HCT116 (cell line): ENCODE results near the gene GDI1. TPM values are rescaled to one million over a fixed set of nuclear protein-coding genes. Genes with fewer than 3 reads are reported as not detected.

Experiments used
- ATAC-seq: fragments of 200-7000 bp; cut with Tn5 transposase; 2 replicates; pipeline ENCODE4 v1.9.1; 2020; ENCODE audit warnings: mild to moderate bottlenecking, moderate library complexity
- BruUV-seq: library from RNA; stranded (reverse); fragments of 400-500 nt; replicated peaks from 2 replicates; lab custom pipeline; 2021; lab: Mats Ljungman, UMichigan
- CTCF ChIA-PET: fragments of 300-600 bp; sonication (Branson Sonifier 250); formaldehyde crosslinking; loops from one replicate; lab custom pipeline; 2021; ENCODE audit warnings: antibody characterized with exemption; lab: Charles Lee
- POLR2A ChIA-PET: fragments of 300-600, 350-600 bp; sonication (Branson Sonifier 250); formaldehyde crosslinking; loops from one replicate; lab custom pipeline; 2021; ENCODE audit warnings: antibody characterized with exemption; lab: Charles Lee
- RAD21 ChIA-PET, 2 experiments: fragments of 300-600 bp; sonication (Branson Sonifier 250); formaldehyde crosslinking; loops; one replicate each; lab custom pipeline; 2023; ENCODE audit warnings: low total read pairs in 2 of 2; ENCODE audit not compliant: uncharacterized antibody in 2 of 2, unreplicated experiment in 2 of 2, low non-redundant PET in 1 of 2; lab: Charles Lee
- DNase-seq: peaks from one replicate; pipeline ENCODE4 v3.0.0-alpha.2; 2010; ENCODE audit warnings: low read depth, low spot score
- H2AFZ ChIP-seq: fragments of 200-600 bp; shearing (Covaris generic), sonication (generic); 2 replicates; pipeline ENCODE4 v1.6.1; 2017; ENCODE audit warnings: low read depth, mixed run types, mixed read lengths, antibody characterized with exemption, low read length; ENCODE audit not compliant: poor library complexity, severe bottlenecking
- H3K27ac ChIP-seq: 2 replicates; pipeline ENCODE4 v1.5.1; 2012; ENCODE audit warnings: low read depth, low read length
- H3K27me3 ChIP-seq: fragments of 200-600 bp; sonication (generic); 2 replicates; pipeline ENCODE4 v1.6.1; 2016; ENCODE audit warnings: mixed run types, low read length, mixed read lengths; ENCODE audit not compliant: insufficient read depth
- H3K36me3 ChIP-seq, 2 experiments: fragments of 200-500 bp in 1 of 2; fragments of 200-600 bp in 1 of 2; sonication (Bioruptor generic) in 1 of 2; sonication (generic) in 1 of 2; 2 replicates each; pipeline versions ENCODE4 v1.5.1 to v1.6.1; 2014 to 2016; ENCODE audit warnings: low read length in 2 of 2, inconsistent platforms in 1 of 2, mixed read lengths in 1 of 2, mixed run types in 1 of 2; ENCODE audit not compliant: insufficient read depth in 2 of 2, control insufficient read depth in 1 of 2
- H3K4me1 ChIP-seq, 2 experiments: fragments of 200-600 bp in 1 of 2; sonication (generic) in 1 of 2; 2 replicates each; pipeline versions ENCODE4 v1.5.1 to v1.6.1; 2012 to 2017; ENCODE audit warnings: low read length in 2 of 2, inconsistent platforms in 1 of 2, mild to moderate bottlenecking in 1 of 2, mixed read lengths in 1 of 2, mixed run types in 1 of 2, moderate library complexity in 1 of 2; ENCODE audit not compliant: insufficient read depth in 2 of 2, control insufficient read depth in 1 of 2
- H3K4me2 ChIP-seq: fragments of 200-600 bp; sonication (generic); 2 replicates; pipeline ENCODE4 v1.6.1; 2017; ENCODE audit warnings: mixed run types, low read length, mixed read lengths
- H3K4me3 ChIP-seq, 2 experiments: fragments of 200-600 bp in 1 of 2; sonication (generic) in 1 of 2; replicated peaks in 1 of 2; 2 replicates each; pipeline ENCODE4 v1.5.1; 2011 to 2016; ENCODE audit warnings: low read length in 2 of 2, control low read depth in 1 of 2, low read depth in 1 of 2, mild to moderate bottlenecking in 1 of 2, mixed read lengths in 1 of 2, mixed run types in 1 of 2
- H3K79me2 ChIP-seq: fragments of 200-600 bp; sonication (generic); 2 replicates; pipeline ENCODE4 v1.6.1; 2017; ENCODE audit warnings: mild to moderate bottlenecking, mixed run types, low read length, moderate library complexity, mixed read lengths; ENCODE audit not compliant: insufficient read depth
- H3K9ac ChIP-seq: fragments of 200-600 bp; sonication (generic); 2 replicates; pipeline ENCODE4 v1.6.1; 2016; ENCODE audit warnings: low read length, mixed read lengths
- H3K9me2 ChIP-seq: fragments of 200-600 bp; sonication (generic), shearing (Covaris generic); 2 replicates; pipeline ENCODE4 v1.6.1; 2017; ENCODE audit warnings: mixed run types, mild to moderate bottlenecking, moderate library complexity; ENCODE audit not compliant: insufficient read depth
- H3K9me3 ChIP-seq, 2 experiments: fragments of 200-500 bp in 1 of 2; fragments of 200-600 bp in 1 of 2; sonication (Bioruptor generic) in 1 of 2; sonication (generic) in 1 of 2; 2 replicates each; pipeline ENCODE4 v1.6.1; 2014 to 2017; ENCODE audit warnings: low read length in 2 of 2, mixed read lengths in 2 of 2, inconsistent platforms in 1 of 2, low read depth in 1 of 2, mild to moderate bottlenecking in 1 of 2, mixed run types in 1 of 2, moderate library complexity in 1 of 2; ENCODE audit not compliant: control insufficient read depth in 1 of 2, insufficient read depth in 1 of 2
- H4K20me1 ChIP-seq: fragments of 200-600 bp; sonication (generic), shearing (Covaris generic); 2 replicates; pipeline ENCODE4 v1.6.1; 2017; ENCODE audit warnings: mixed run types, mild to moderate bottlenecking, moderate library complexity; ENCODE audit not compliant: insufficient read depth
- CBX3 ChIP-seq: IDR thresholded peaks from 2 replicates; pipeline ENCODE4 v1.6.1; 2012; ENCODE audit warnings: low read depth
- CEBPB ChIP-seq: IDR thresholded peaks from 2 replicates; pipeline ENCODE4 v1.6.1; 2012; ENCODE audit warnings: low read depth
- ELF1 ChIP-seq: IDR thresholded peaks from 2 replicates; pipeline ENCODE4 v1.6.1; 2012; ENCODE audit warnings: low read depth, borderline replicate concordance
- EZH2 ChIP-seq: fragments of 200-600 bp; sonication (generic); IDR thresholded peaks from 2 replicates; pipeline ENCODE4 v1.6.1; 2017; ENCODE audit warnings: antibody characterized with exemption, mixed run types
- FOSL1 ChIP-seq: IDR thresholded peaks from 2 replicates; pipeline ENCODE4 v1.6.1; 2012; ENCODE audit warnings: low read depth
- POLR2AphosphoS5 ChIP-seq: IDR thresholded peaks from 2 replicates; pipeline ENCODE4 v1.6.1; 2011; ENCODE audit warnings: mild to moderate bottlenecking, low read depth, low read length, moderate library complexity
- RAD21 ChIP-seq: IDR thresholded peaks from 2 replicates; pipeline ENCODE4 v1.6.1; 2012; ENCODE audit warnings: low read depth, mild to moderate bottlenecking
- SIN3A ChIP-seq: IDR thresholded peaks from 2 replicates; pipeline ENCODE4 v1.6.1; 2012; ENCODE audit warnings: low read depth
- SP1 ChIP-seq: IDR thresholded peaks from 2 replicates; pipeline ENCODE4 v1.6.1; 2012; ENCODE audit warnings: low read depth
- TCF7L2 ChIP-seq: IDR thresholded peaks from 2 replicates; pipeline ENCODE4 v1.7.0; 2011; ENCODE audit warnings: borderline replicate concordance, inconsistent platforms; ENCODE audit not compliant: insufficient read depth, insufficient read length; ENCODE audit errors: extremely low read depth
- intact Hi-C: fragments of 100-400 bp; cut with micrococcal nuclease; formaldehyde crosslinking; loops from 2 replicates; pipeline ENCODE4 v1.10.0; 2022
- total RNA-seq: library from RNA; stranded (reverse); gene quantifications from one replicate; pipeline ENCODE4 v1.2.1, GENCODE V29; 2021; ENCODE audit not compliant: unreplicated experiment
- TF ChIP-seq, protein P1 (sequence below): IDR thresholded peaks from 2 replicates; pipeline ENCODE4 v1.6.1; 2011; ENCODE audit warnings: mild to moderate bottlenecking, low read length, moderate library complexity; ENCODE audit not compliant: insufficient replicate concordance; ENCODE audit errors: extremely low read depth
- TF ChIP-seq, protein P2 (sequence below), 3 experiments: fragments of 200-600 bp in 1 of 3; sonication (generic) in 1 of 3; IDR thresholded peaks in 2 of 3; conservative IDR thresholded peaks in 1 of 3; 2 replicates each; pipeline ENCODE4 v1.5.1; 2012 to 2017; ENCODE audit warnings: low read depth in 2 of 3, low read length in 2 of 3, antibody characterized with exemption in 1 of 3, borderline replicate concordance in 1 of 3, control low read depth in 1 of 3, mild to moderate bottlenecking in 1 of 3, mixed read lengths in 1 of 3, mixed run types in 1 of 3, moderate library complexity in 1 of 3; ENCODE audit not compliant: insufficient read depth in 1 of 3
- TF ChIP-seq, protein P3 (sequence below): IDR thresholded peaks from 2 replicates; pipeline ENCODE4 v1.6.1; 2012

GDI1 gene
- total RNA-seq, 1 experiment from 2014 or later, result 122 TPM

DNA sequence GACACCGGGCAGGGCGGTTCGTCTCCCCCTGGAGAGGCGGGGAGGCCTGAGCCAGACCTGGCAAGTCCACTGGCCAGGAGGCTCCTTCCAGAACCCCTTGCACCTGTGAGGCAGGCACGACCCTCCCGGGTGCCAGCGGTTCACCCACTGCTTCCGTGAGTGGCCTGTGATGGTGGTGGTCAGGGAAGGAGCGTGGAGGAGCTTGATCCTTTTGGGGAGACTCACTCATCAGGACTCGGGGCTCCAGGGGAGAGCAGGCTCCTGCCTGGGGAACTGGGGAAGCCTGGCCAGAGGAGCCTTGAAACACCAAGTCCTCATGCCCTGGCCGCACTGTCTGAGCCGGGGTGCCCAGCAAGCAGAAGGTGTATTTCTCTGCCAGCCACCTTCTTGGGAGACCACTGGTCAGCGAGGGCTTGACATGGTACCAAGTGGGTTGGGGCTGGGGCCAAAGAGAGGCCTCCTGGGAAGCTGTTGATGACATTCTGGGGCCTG is 7.8 kb downstream of the GDI1 start:
- H3K9me3 ChIP-seq, result no peaks in the 10 kb centered on the region
- no peaks in the 10 kb centered on the region; a peak in 1 of 4 replicates for H3K36me3 ChIP-seq
- BruUV-seq, result no TSS peak
- H3K4me2 ChIP-seq, result peak overlapping the region; percentile 81
- H3K9me2 ChIP-seq, result no peaks in the 10 kb centered on the region
- CTCF ChIA-PET, result no interaction called here
- H3K27ac ChIP-seq, result peak overlapping the region; percentile 70
- peaks cover 6 to 16% of the 10 kb centered on the region in 2 experiments; a peak in 3 of 4 replicates for H3K4me1 ChIP-seq
- H3K4me3 ChIP-seq, result peak overlapping the region; percentile 59 to 68
- no peaks in the 10 kb centered on the region for H3K27me3 ChIP-seq
- peak; percentile 17 for ATAC-seq
- RAD21 ChIA-PET, result no interaction called here
- peak overlapping the region; percentile 79 for H3K9ac ChIP-seq
- TF ChIP-seq EZH2 (no peak), SIN3A (no peak), POLR2AphosphoS5 (no peak), SP1 (no peak), ELF1 (no peak), RAD21 (no peak), FOSL1 (no peak), CBX3 (no peak), CEBPB (no peak), TCF7L2 (no peak)
- TF ChIP-seq, protein P1, sequence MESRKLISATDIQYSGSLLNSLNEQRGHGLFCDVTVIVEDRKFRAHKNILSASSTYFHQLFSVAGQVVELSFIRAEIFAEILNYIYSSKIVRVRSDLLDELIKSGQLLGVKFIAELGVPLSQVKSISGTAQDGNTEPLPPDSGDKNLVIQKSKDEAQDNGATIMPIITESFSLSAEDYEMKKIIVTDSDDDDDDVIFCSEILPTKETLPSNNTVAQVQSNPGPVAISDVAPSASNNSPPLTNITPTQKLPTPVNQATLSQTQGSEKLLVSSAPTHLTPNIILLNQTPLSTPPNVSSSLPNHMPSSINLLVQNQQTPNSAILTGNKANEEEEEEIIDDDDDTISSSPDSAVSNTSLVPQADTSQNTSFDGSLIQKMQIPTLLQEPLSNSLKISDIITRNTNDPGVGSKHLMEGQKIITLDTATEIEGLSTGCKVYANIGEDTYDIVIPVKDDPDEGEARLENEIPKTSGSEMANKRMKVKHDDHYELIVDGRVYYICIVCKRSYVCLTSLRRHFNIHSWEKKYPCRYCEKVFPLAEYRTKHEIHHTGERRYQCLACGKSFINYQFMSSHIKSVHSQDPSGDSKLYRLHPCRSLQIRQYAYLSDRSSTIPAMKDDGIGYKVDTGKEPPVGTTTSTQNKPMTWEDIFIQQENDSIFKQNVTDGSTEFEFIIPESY, result no peak
- TF ChIP-seq, protein P2, sequence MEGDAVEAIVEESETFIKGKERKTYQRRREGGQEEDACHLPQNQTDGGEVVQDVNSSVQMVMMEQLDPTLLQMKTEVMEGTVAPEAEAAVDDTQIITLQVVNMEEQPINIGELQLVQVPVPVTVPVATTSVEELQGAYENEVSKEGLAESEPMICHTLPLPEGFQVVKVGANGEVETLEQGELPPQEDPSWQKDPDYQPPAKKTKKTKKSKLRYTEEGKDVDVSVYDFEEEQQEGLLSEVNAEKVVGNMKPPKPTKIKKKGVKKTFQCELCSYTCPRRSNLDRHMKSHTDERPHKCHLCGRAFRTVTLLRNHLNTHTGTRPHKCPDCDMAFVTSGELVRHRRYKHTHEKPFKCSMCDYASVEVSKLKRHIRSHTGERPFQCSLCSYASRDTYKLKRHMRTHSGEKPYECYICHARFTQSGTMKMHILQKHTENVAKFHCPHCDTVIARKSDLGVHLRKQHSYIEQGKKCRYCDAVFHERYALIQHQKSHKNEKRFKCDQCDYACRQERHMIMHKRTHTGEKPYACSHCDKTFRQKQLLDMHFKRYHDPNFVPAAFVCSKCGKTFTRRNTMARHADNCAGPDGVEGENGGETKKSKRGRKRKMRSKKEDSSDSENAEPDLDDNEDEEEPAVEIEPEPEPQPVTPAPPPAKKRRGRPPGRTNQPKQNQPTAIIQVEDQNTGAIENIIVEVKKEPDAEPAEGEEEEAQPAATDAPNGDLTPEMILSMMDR (IDR thresholded peaks at IDR 0.05 in 2 of 3, conservative IDR thresholded peaks at IDR 0.05 in 1 of 3; ENCODE audit: borderline replicate concordance in 1 of 3, insufficient read depth in 1 of 3, low read depth in 2 of 3, low read length in 2 of 3), result no peak
- TF ChIP-seq, protein P3, sequence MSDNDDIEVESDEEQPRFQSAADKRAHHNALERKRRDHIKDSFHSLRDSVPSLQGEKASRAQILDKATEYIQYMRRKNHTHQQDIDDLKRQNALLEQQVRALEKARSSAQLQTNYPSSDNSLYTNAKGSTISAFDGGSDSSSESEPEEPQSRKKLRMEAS, result no peak
- TF ChIP-seq, all 23 proteins: peak for 0
- POLR2A ChIA-PET, result no interaction called here
- no peak overlapping the region for H2AFZ ChIP-seq
- DNase-seq, result no peak
- H4K20me1 ChIP-seq, result no peaks in the 10 kb centered on the region
- peaks cover 13% of the 10 kb centered on the region for H3K79me2 ChIP-seq
- intact Hi-C loops, result loop anchor here (5.0 kb wide), 1 partner anchor 32 kb away; the partner anchor contains the start of gene LAGE3
